ENCODE measurements around the gene CCDC71. TPM values are rescaled to one million over a fixed set of nuclear protein-coding genes. Genes with fewer than 3 reads are reported as not detected.

The CCDC71 gene
- total and polyA plus RNA-seq, 2 experiments from 2014 or later, result 1.5 to 39.7 TPM

GRCh38 chr3:49175530-49175929 lies 9.4 kb upstream of the CCDC71 start:
- H3K27me3 ChIP-seq (replicated peaks; ENCODE audit: insufficient read depth), result no peaks in the 10 kb centered on the region
- H4K20me1 ChIP-seq (ENCODE audit: insufficient read depth), result no peaks in the 10 kb centered on the region
- no peak overlapping the region for H3K9ac ChIP-seq
- DNase-seq, result no peak
- no peaks in the 10 kb centered on the region for H3F3A ChIP-seq (ENCODE audit: insufficient read depth)
- peaks cover 11% of the 10 kb centered on the region for H3K4me1 ChIP-seq (ENCODE audit: insufficient read depth)
- no peaks in the 10 kb centered on the region for H3K36me3 ChIP-seq (ENCODE audit: low read depth)
- H3K4me3 ChIP-seq, result no peak overlapping the region
- no peaks in the 10 kb centered on the region for H3K9me3 ChIP-seq (ENCODE audit: low read depth)
- TF ChIP-seq EZH2 (IDR thresholded peaks at IDR 0.05; ENCODE audit: insufficient read depth, poor library complexity, severe bottlenecking) (no peak), EZH2phosphoT487 (IDR thresholded peaks at IDR 0.05; ENCODE audit: insufficient read depth, low read depth) (no peak)
- no peak overlapping the region for H3K27ac ChIP-seq
- H3K79me2 ChIP-seq (ENCODE audit: insufficient read depth), result peaks cover 18% of the 10 kb centered on the region; the same call in 1 of the 2 replicates
- no peak overlapping the region for H3K4me2 ChIP-seq (ENCODE audit: unreplicated experiment)
- WGBS, 2 experiments (ENCODE audit: low coverage in 1 of 2, low lambda C conversion rate in 2 of 2, missing lambda C conversion rate in 2 of 2), result 80 to 81% methylated on average over 8 of the region's 8 CpGs
- in situ Hi-C loops (cut with MboI), result no loop called here
- no peak overlapping the region for H2AFZ ChIP-seq
- H3K9me2 ChIP-seq (ENCODE audit: insufficient read depth), result no peaks in the 10 kb centered on the region

GRCh38 chr3:49174397-49174985 lies 8.4 kb upstream of the CCDC71 start:
- Histone ChIP-seq H3K79me2 (ENCODE audit: insufficient read depth) (peaks cover 18% of the 10 kb centered on the region; the same call in 1 of the 2 replicates), H3K9me3 (ENCODE audit: low read depth) (no peaks in the 10 kb centered on the region), H3K27ac (no peak overlapping the region), H4K20me1 (ENCODE audit: insufficient read depth) (no peaks in the 10 kb centered on the region), H3K9ac (no peak overlapping the region), H3K9me2 (ENCODE audit: insufficient read depth) (no peaks in the 10 kb centered on the region), H2AFZ (no peak overlapping the region), H3K4me1 (ENCODE audit: insufficient read depth) (peaks cover 12% of the 10 kb centered on the region), H3K27me3 (replicated peaks; ENCODE audit: insufficient read depth) (no peaks in the 10 kb centered on the region), H3K4me2 (ENCODE audit: unreplicated experiment) (no peak overlapping the region), H3K4me3 (no peak overlapping the region), H3K36me3 (ENCODE audit: low read depth) (no peaks in the 10 kb centered on the region), H3F3A (ENCODE audit: insufficient read depth) (no peaks in the 10 kb centered on the region)
- TF ChIP-seq EZH2 (IDR thresholded peaks at IDR 0.05; ENCODE audit: insufficient read depth, poor library complexity, severe bottlenecking) (no peak), EZH2phosphoT487 (IDR thresholded peaks at IDR 0.05; ENCODE audit: insufficient read depth, low read depth) (no peak)
- DNase-seq, result no peak
- 90 to 95% methylated on average over 9 of the region's 9 CpGs for WGBS, 2 experiments (ENCODE audit: low coverage in 1 of 2, low lambda C conversion rate in 2 of 2, missing lambda C conversion rate in 2 of 2)
- in situ Hi-C loops (cut with MboI), result loop anchor here (25.0 kb wide), 1 partner anchor 263 kb away; the partner anchor contains the start of gene NICN1

GRCh38 chr3:49173792-49174170 lies 7.7 kb upstream of the CCDC71 start:
- Histone ChIP-seq H3F3A (ENCODE audit: insufficient read depth) (no peaks in the 10 kb centered on the region), H3K9me2 (ENCODE audit: insufficient read depth) (no peaks in the 10 kb centered on the region), H3K4me1 (ENCODE audit: insufficient read depth) (peaks cover 12% of the 10 kb centered on the region), H3K9ac (no peak overlapping the region), H3K79me2 (ENCODE audit: insufficient read depth) (peaks cover 18% of the 10 kb centered on the region; the same call in 1 of the 2 replicates), H3K27ac (no peak overlapping the region), H3K4me2 (ENCODE audit: unreplicated experiment) (no peak overlapping the region), H3K4me3 (no peak overlapping the region), H3K36me3 (ENCODE audit: low read depth) (no peaks in the 10 kb centered on the region), H4K20me1 (ENCODE audit: insufficient read depth) (no peaks in the 10 kb centered on the region), H3K9me3 (ENCODE audit: low read depth) (no peaks in the 10 kb centered on the region), H3K27me3 (replicated peaks; ENCODE audit: insufficient read depth) (no peaks in the 10 kb centered on the region), H2AFZ (no peak overlapping the region)
- 42 to 45% methylated on average over 4 of the region's 4 CpGs for WGBS, 2 experiments (ENCODE audit: low coverage in 1 of 2, low lambda C conversion rate in 2 of 2, missing lambda C conversion rate in 2 of 2)
- in situ Hi-C loops (cut with MboI), result loop anchor here (25.0 kb wide), 1 partner anchor 264 kb away; the partner anchor contains the start of gene NICN1
- TF ChIP-seq EZH2phosphoT487 (IDR thresholded peaks at IDR 0.05; ENCODE audit: insufficient read depth, low read depth), result no peak
- TF ChIP-seq EZH2 (IDR thresholded peaks at IDR 0.05; ENCODE audit: insufficient read depth, poor library complexity, severe bottlenecking), result no peak
- DNase-seq, result no peak

GRCh38 chr3:49173116-49173791 lies 7.1 kb upstream of the CCDC71 start:
- Histone ChIP-seq H3K9me3 (ENCODE audit: low read depth) (no peaks in the 10 kb centered on the region), H4K20me1 (ENCODE audit: insufficient read depth) (no peaks in the 10 kb centered on the region), H3K4me3 (no peak overlapping the region), H3K79me2 (ENCODE audit: insufficient read depth) (peaks cover 18% of the 10 kb centered on the region; the same call in 1 of the 2 replicates), H3K27me3 (replicated peaks; ENCODE audit: insufficient read depth) (no peaks in the 10 kb centered on the region), H2AFZ (no peak overlapping the region), H3K27ac (no peak overlapping the region), H3K36me3 (ENCODE audit: low read depth) (no peaks in the 10 kb centered on the region), H3K9ac (no peak overlapping the region; the same call in 1 of the 2 replicates), H3K4me1 (ENCODE audit: insufficient read depth) (peaks cover 12% of the 10 kb centered on the region), H3F3A (ENCODE audit: insufficient read depth) (no peaks in the 10 kb centered on the region), H3K9me2 (ENCODE audit: insufficient read depth) (no peaks in the 10 kb centered on the region), H3K4me2 (ENCODE audit: unreplicated experiment) (no peak overlapping the region)
- no peak for DNase-seq
- 48% methylated on average over 3 of the region's 3 CpGs for WGBS, 2 experiments (ENCODE audit: low coverage in 1 of 2, low lambda C conversion rate in 2 of 2, missing lambda C conversion rate in 2 of 2)
- in situ Hi-C loops (cut with MboI), result loop anchor here (25.0 kb wide), 1 partner anchor 264 kb away; the partner anchor contains the start of gene NICN1
- no peak for TF ChIP-seq EZH2phosphoT487 (IDR thresholded peaks at IDR 0.05; ENCODE audit: insufficient read depth, low read depth)
- TF ChIP-seq EZH2 (IDR thresholded peaks at IDR 0.05; ENCODE audit: insufficient read depth, poor library complexity, severe bottlenecking), result no peak

Measured in GM23248 (cell line).